Spleen (tissue), 7 donors: ENCODE results near the gene AHSP.

Source experiments
- CTCF ChIP-seq, 11 experiments: fragments of 200-600 bp in 7 of 11; fragments of 450-650 bp in 4 of 11; sonication (generic) in 4 of 11; IDR thresholded peaks in 8 of 11; conservative IDR thresholded peaks in 3 of 11; 1 replicate in 7 of 11; 2 replicates in 4 of 11; pipeline versions ENCODE4 v1.4.0 to v1.8.0; 2016 to 2021; ENCODE audit warnings: antibody characterized with exemption in 11 of 11, inconsistent platforms in 4 of 11, mild to moderate bottlenecking in 1 of 11
- POLR2AphosphoS5 ChIP-seq, 3 donors: sonication (generic); formaldehyde crosslinking; IDR thresholded peaks; one replicate each; pipeline ENCODE4 v1.5.1; 2017; ENCODE audit warnings: antibody characterized with exemption in 3 of 3
- donor health status: DM: no; HTN: no; CAD: no; lungs with moderate emphysema.
- donor health status: DM: no; HTN: no; CAD: no.
- donor health status: DM: no; HTN: no; CAD: no.

GRCh38 chr16:31487071-31487719 is 40.5 kb upstream of the AHSP start:
- no peak for TF ChIP-seq CTCF (IDR thresholded peaks at IDR 0.05 in 8 of 11, conservative IDR thresholded peaks at IDR 0.05 in 3 of 11)
- TF ChIP-seq POLR2AphosphoS5 (IDR thresholded peaks at IDR 0.05): no peak
